ENCODE measurements around the gene CFAP107. TPM values are rescaled to one million over a fixed set of nuclear protein-coding genes. Genes with fewer than 3 reads are reported as not detected.

The CFAP107 gene, protein sequence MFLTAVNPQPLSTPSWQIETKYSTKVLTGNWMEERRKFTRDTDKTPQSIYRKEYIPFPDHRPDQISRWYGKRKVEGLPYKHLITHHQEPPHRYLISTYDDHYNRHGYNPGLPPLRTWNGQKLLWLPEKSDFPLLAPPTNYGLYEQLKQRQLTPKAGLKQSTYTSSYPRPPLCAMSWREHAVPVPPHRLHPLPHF
- polyA plus RNA-seq (2011; rRNA removed) (0.04 and 0.23 TPM in 2 replicates), polyA minus RNA-seq (2011; rRNA and poly(A)+ RNA removed) (not detected in 2 replicates)

- DNase-seq (ENCODE audit: low read depth) = no peak
- no peaks in the 10 kb centered on the region for H3K36me3 ChIP-seq (ENCODE audit: control insufficient read depth, insufficient read depth, low read length)
- no peak within 1 kb of the TSS for H3K4me3 ChIP-seq (ENCODE audit: low read depth, low read length)
- POLR2A ChIA-PET = interaction anchor here (0.6 kb wide), 1 partner anchor 19 kb away, joined by 3 read pairs; no protein-coding TSS in a partner anchor
- TF ChIP-seq, protein P1, sequence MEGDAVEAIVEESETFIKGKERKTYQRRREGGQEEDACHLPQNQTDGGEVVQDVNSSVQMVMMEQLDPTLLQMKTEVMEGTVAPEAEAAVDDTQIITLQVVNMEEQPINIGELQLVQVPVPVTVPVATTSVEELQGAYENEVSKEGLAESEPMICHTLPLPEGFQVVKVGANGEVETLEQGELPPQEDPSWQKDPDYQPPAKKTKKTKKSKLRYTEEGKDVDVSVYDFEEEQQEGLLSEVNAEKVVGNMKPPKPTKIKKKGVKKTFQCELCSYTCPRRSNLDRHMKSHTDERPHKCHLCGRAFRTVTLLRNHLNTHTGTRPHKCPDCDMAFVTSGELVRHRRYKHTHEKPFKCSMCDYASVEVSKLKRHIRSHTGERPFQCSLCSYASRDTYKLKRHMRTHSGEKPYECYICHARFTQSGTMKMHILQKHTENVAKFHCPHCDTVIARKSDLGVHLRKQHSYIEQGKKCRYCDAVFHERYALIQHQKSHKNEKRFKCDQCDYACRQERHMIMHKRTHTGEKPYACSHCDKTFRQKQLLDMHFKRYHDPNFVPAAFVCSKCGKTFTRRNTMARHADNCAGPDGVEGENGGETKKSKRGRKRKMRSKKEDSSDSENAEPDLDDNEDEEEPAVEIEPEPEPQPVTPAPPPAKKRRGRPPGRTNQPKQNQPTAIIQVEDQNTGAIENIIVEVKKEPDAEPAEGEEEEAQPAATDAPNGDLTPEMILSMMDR (IDR thresholded peaks at IDR 0.05; ENCODE audit: insufficient read depth, low read depth, low read length) = no peak
- CTCF ChIA-PET = no interaction called here
- no peaks in the 10 kb centered on the region for H3K27me3 ChIP-seq (ENCODE audit: control insufficient read depth, insufficient read depth, low read length)
Measured at GRCh38 chr1:12745992-12746323, at the start of gene CFAP107. Gene CFAP107 (plus strand): TSS chr1:12746200. CDS start chr1:12746431, 231 bp downstream.

DNA sequence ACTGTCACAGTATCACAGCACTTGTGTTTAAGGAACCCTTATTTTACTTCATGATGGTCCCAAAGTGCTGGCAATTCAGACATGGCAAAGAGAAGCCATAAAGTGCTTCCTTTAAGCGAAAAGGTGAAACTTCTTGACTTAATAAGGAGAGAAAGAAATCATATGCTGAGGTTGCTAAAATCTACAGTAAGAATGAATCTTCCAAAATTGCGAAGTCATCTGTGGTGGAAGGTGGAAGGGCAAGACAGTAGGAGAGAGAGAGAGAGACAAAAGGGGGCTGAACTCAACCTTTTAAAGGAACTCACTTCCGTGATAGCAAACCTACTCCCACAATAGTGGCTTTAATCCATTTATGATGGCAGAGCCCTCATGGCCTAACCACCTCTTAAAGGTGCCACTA lies 49.3 kb upstream of the CFAP107 start:
- no peaks in the 10 kb centered on the region for H3K27me3 ChIP-seq (ENCODE audit: control insufficient read depth, insufficient read depth, low read length)
- ChIA-PET POLR2A (no interaction called here), CTCF (no interaction called here)
- no peaks in the 10 kb centered on the region for H3K36me3 ChIP-seq (ENCODE audit: control insufficient read depth, insufficient read depth, low read length)
- TF ChIP-seq, protein P1 (IDR thresholded peaks at IDR 0.05; ENCODE audit: insufficient read depth, low read depth, low read length) = no peak
- DNase-seq (ENCODE audit: low read depth) = no peak
- no peak overlapping the region for H3K4me3 ChIP-seq (ENCODE audit: low read depth, low read length)

- Histone ChIP-seq H3K4me3 (ENCODE audit: low read depth, low read length) (no peak overlapping the region), H3K27me3 (ENCODE audit: control insufficient read depth, insufficient read depth, low read length) (no peaks in the 10 kb centered on the region), H3K36me3 (ENCODE audit: control insufficient read depth, insufficient read depth, low read length) (no peaks in the 10 kb centered on the region)
- CTCF ChIA-PET = no interaction called here
- POLR2A ChIA-PET = no interaction called here
- DNase-seq (ENCODE audit: low read depth) = peak; percentile 56
- TF ChIP-seq, protein P1 (IDR thresholded peaks at IDR 0.05; ENCODE audit: insufficient read depth, low read depth, low read length) = no peak
Measured at GRCh38 chr1:12697397-12697796, 48.6 kb upstream of the CFAP107 start.

DNA sequence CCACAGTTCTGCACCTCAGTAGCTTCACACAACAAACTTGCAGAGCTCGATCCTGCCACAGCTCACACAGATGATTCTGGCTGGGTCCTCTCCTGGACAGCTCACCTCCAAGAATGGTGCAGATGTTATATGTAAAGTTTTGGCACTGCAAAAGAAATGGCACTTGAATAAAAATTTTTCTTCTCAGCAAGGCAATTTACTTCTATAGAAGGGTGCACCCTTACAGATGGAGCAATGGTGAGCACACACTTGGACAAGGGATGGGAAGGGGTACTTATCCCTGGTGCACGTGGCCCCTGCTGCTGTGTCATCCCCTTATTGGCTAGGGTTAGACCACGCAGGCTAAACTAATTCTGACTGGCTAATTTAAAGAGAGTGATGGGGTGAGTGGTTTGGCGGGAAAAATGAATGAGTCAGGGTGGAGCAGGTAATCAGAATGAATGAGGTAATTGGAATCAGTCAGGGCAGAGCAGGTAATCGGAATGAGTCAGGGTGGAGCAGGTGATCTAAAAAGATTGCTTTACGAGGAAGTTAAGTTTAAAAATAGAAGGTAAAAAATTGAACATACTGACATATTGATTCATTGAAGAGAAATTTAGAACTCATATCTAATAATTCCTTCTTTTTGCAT lies 42.1 kb upstream of the CFAP107 start:
- POLR2A ChIA-PET = no interaction called here
- DNase-seq (ENCODE audit: low read depth) = no peak

DNA sequence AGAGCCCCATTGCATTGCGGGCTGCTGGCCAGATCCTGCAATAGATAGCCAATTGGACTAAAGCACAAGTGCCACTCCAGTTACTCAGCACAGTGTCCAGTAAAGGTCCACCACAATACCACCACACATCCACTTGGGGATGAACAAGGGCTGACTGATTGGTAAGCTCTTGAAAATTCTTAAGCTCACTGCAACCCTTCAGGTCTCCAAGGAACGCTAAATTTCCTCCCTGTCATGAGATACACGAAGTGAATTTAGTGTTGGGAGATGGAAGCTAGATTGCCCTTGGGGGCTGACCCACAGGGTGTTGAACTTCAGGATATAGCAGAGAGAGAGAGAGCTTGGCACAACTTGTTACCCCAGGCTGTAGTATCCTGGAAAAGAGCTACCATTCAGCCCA lies 39.9 kb upstream of the CFAP107 start:
- Histone ChIP-seq H3K4me3 (ENCODE audit: low read depth, low read length) (no peak overlapping the region), H3K27me3 (ENCODE audit: control insufficient read depth, insufficient read depth, low read length) (no peaks in the 10 kb centered on the region), H3K36me3 (ENCODE audit: control insufficient read depth, insufficient read depth, low read length) (no peaks in the 10 kb centered on the region)
- CTCF ChIA-PET = no interaction called here
- POLR2A ChIA-PET = no interaction called here
- TF ChIP-seq, protein P1 (IDR thresholded peaks at IDR 0.05; ENCODE audit: insufficient read depth, low read depth, low read length) = no peak
- DNase-seq (ENCODE audit: low read depth) = no peak

More for the DNA sequence above, 42.1 kb upstream of the CFAP107 start:
- Histone ChIP-seq H3K27me3 (ENCODE audit: control insufficient read depth, insufficient read depth, low read length) (no peaks in the 10 kb centered on the region), H3K36me3 (ENCODE audit: control insufficient read depth, insufficient read depth, low read length) (no peaks in the 10 kb centered on the region), H3K4me3 (ENCODE audit: low read depth, low read length) (no peak overlapping the region)
- TF ChIP-seq, protein P1 (IDR thresholded peaks at IDR 0.05; ENCODE audit: insufficient read depth, low read depth, low read length) = no peak
- CTCF ChIA-PET = no interaction called here
